Measurements from ENCODE around the gene SFT2D3. TPM values are rescaled to one million over a fixed set of nuclear protein-coding genes. Genes with fewer than 3 reads are reported as not detected.

SFT2D3 gene
- total RNA-seq, 2 donors from 2014 or later, result 5.5 to 10.1 TPM

DNA sequence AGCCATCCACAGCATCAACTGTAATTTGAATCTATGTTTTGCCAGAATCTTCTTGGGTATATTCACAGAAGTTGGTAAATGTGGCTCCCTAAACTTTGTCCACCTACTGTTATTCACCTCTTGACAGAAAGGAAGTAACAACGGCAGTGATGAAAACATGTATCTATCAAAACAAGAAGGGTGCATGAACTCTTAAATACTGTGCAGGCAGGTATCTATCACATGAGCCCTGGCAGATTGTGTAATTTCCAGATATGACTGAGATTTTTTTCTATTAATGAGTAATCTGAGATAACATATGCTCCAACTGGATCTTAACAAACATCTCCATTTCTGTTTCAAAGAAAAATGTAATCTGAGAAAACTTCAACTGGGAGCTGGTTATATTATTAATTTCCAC is 36.6 kb downstream of the SFT2D3 start:
- H3K4me3 Mint-ChIP-seq, result no peak overlapping the region
- Histone ChIP-seq H3K27me3 (ENCODE audit: control insufficient read depth, insufficient read depth, low read length, poor library complexity, severe bottlenecking) (no peaks in the 10 kb centered on the region), H3K9me3 (ENCODE audit: control insufficient read depth, low read length) (no peaks in the 10 kb centered on the region), H3K36me3 (ENCODE audit: control insufficient read depth, insufficient read depth, low read length) (peaks cover 79% of the 10 kb centered on the region), H3K4me3 (ENCODE audit: low read length) (no peak overlapping the region), H3K4me1 (ENCODE audit: control insufficient read depth, insufficient read depth, low read length) (no peaks in the 10 kb centered on the region), H3K9ac (ENCODE audit: extremely low read depth, low read length, poor library complexity, severe bottlenecking) (no peak overlapping the region), H3K27ac (ENCODE audit: low read depth, low read length) (no peak overlapping the region)
- TF ChIP-seq, protein P1, sequence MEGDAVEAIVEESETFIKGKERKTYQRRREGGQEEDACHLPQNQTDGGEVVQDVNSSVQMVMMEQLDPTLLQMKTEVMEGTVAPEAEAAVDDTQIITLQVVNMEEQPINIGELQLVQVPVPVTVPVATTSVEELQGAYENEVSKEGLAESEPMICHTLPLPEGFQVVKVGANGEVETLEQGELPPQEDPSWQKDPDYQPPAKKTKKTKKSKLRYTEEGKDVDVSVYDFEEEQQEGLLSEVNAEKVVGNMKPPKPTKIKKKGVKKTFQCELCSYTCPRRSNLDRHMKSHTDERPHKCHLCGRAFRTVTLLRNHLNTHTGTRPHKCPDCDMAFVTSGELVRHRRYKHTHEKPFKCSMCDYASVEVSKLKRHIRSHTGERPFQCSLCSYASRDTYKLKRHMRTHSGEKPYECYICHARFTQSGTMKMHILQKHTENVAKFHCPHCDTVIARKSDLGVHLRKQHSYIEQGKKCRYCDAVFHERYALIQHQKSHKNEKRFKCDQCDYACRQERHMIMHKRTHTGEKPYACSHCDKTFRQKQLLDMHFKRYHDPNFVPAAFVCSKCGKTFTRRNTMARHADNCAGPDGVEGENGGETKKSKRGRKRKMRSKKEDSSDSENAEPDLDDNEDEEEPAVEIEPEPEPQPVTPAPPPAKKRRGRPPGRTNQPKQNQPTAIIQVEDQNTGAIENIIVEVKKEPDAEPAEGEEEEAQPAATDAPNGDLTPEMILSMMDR (conservative IDR thresholded peaks at IDR 0.05), result no peak
- WGBS, 2 experiments (ENCODE audit: insufficient coverage in 1 of 2, insufficient read length in 1 of 2), result 96% methylated on average over 1 of the region's 1 CpG; no CpG with 5 or more reads in 1 of the 2 experiments
- DNase-seq, result no peak
- no peaks in the 10 kb centered on the region for H3K27me3 Mint-ChIP-seq (ENCODE audit: insufficient read depth)
- no peaks in the 10 kb centered on the region for H3K9me3 Mint-ChIP-seq
- H3K4me1 Mint-ChIP-seq, result no peaks in the 10 kb centered on the region
- peaks cover 45% of the 10 kb centered on the region for H3K36me3 Mint-ChIP-seq (ENCODE audit: low read depth)
- no peak overlapping the region for H3K27ac Mint-ChIP-seq

- Mint-ChIP-seq H3K27ac (peak overlapping the region; percentile 55), H3K9me3 (no peaks in the 10 kb centered on the region), H3K36me3 (ENCODE audit: low read depth) (peaks cover 50% of the 10 kb centered on the region), H3K4me1 (no peaks in the 10 kb centered on the region), H3K27me3 (ENCODE audit: insufficient read depth) (no peaks in the 10 kb centered on the region), H3K4me3 (no peak overlapping the region)
- Histone ChIP-seq H3K36me3 (ENCODE audit: control insufficient read depth, insufficient read depth, low read length) (peaks cover 93% of the 10 kb centered on the region), H3K27ac (ENCODE audit: low read depth, low read length) (no peak overlapping the region), H3K4me3 (ENCODE audit: low read length) (no peak overlapping the region), H3K9me3 (ENCODE audit: control insufficient read depth, low read length) (no peaks in the 10 kb centered on the region), H3K4me1 (ENCODE audit: control insufficient read depth, insufficient read depth, low read length) (no peaks in the 10 kb centered on the region), H3K9ac (ENCODE audit: extremely low read depth, low read length, poor library complexity, severe bottlenecking) (no peak overlapping the region), H3K27me3 (ENCODE audit: control insufficient read depth, insufficient read depth, low read length, poor library complexity, severe bottlenecking) (no peaks in the 10 kb centered on the region)
- DNase-seq, result no peak
- WGBS, 2 experiments (ENCODE audit: insufficient coverage in 1 of 2, insufficient read length in 1 of 2), result 93 to 100% methylated on average over 1 of the region's 1 CpG
- TF ChIP-seq, protein P1 (conservative IDR thresholded peaks at IDR 0.05), result no peak
Observed at GRCh38 chr2:127739800-127740199, 38.5 kb downstream of the SFT2D3 start.

- no peak overlapping the region for H3K27ac ChIP-seq (ENCODE audit: low read depth, low read length)
- Mint-ChIP-seq H3K4me3 (no peak overlapping the region), H3K9me3 (no peaks in the 10 kb centered on the region), H3K36me3 (ENCODE audit: low read depth) (peaks cover 57% of the 10 kb centered on the region), H3K4me1 (no peaks in the 10 kb centered on the region), H3K27ac (peak overlapping the region; percentile 16), H3K27me3 (ENCODE audit: insufficient read depth) (no peaks in the 10 kb centered on the region)
- H3K36me3 ChIP-seq (ENCODE audit: control insufficient read depth, insufficient read depth, low read length), result peaks cover 93% of the 10 kb centered on the region
- WGBS, 2 experiments (ENCODE audit: insufficient coverage in 1 of 2, insufficient read length in 1 of 2), result 95 to 100% methylated on average over 1 to 3 of the region's 3 CpGs
- no peak overlapping the region for H3K4me3 ChIP-seq (ENCODE audit: low read length)
- no peak for DNase-seq
- H3K9me3 ChIP-seq (ENCODE audit: control insufficient read depth, low read length), result no peaks in the 10 kb centered on the region
- TF ChIP-seq, protein P1 (conservative IDR thresholded peaks at IDR 0.05), result no peak
- H3K4me1 ChIP-seq (ENCODE audit: control insufficient read depth, insufficient read depth, low read length), result no peaks in the 10 kb centered on the region
- no peaks in the 10 kb centered on the region for H3K27me3 ChIP-seq (ENCODE audit: control insufficient read depth, insufficient read depth, low read length, poor library complexity, severe bottlenecking)
- H3K9ac ChIP-seq (ENCODE audit: extremely low read depth, low read length, poor library complexity, severe bottlenecking), result no peak overlapping the region
Observed at GRCh38 chr2:127740665-127741288, 39.5 kb downstream of the SFT2D3 start.

All from endodermal cell (in vitro differentiated cells).